Measurements from ENCODE around the gene SCAMP4. TPM values are rescaled to one million over a fixed set of nuclear protein-coding genes. Genes with fewer than 3 reads are reported as not detected.

SCAMP4 gene
- total RNA-seq, 1 experiment from 2014 or later, result 63.3 TPM

DNA sequence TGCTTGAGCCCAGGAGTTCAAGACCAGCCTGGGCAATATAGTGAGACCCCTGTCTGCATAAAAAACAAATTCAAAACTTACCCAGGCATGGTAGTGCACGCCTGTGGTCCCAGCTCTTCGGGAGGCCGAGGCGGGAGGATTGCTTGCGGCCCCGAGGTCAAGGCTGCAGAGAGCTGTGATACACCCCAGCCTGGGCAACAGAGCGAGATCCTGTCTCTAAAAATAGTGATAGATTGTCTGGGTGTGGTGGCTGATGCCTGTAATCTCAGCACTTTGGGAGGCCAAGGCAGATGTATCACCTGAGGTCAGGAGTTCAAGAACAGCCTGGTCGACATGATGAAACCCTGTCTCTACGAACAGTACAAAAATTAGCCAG, 37.9 kb upstream of the SCAMP4 start:
- intact Hi-C loops (cut with micrococcal nuclease), result no loop called here
- POLR2A ChIA-PET, result interaction anchor here (2.0 kb wide), 1 partner anchor 9 kb away, joined by 5 read pairs; no protein-coding TSS in a partner anchor
- CTCF ChIA-PET, result no interaction called here

DNA sequence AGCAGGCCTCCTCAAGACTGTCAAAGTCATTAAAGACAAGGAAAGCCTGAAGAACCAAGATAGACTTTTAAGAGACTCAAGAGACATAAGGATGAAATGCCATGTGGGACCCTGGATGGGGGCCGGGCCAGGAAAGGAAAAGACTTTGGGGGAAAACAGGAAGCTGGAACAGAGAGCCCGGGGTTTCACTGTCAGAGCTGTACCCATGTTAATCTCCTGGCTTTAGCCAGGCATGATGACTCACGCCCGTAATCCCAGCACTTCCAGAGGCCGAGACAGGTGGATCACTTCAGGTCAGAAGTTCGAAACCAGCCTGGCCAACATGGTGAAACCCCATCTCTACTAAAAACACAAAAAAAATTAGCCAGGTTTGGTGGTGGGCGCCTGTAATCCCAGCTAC, 36.2 kb upstream of the SCAMP4 start:
- peaks cover 14 to 30% of the 10 kb centered on the region in 2 experiments for H3K4me1 ChIP-seq (ENCODE audit: control insufficient read depth in 1 of 2, insufficient read depth in 2 of 2, low read length in 2 of 2)
- ChIA-PET CTCF (no interaction called here), RAD21 (ENCODE audit: low non-redundant PET in 1 of 2, low total read pairs in 2 of 2, uncharacterized antibody in 2 of 2, unreplicated experiment in 2 of 2) (no interaction called here), POLR2A (no interaction called here)
- no peak overlapping the region for H2AFZ ChIP-seq (ENCODE audit: low read depth, low read length, poor library complexity, severe bottlenecking)
- H3K79me2 ChIP-seq (ENCODE audit: insufficient read depth, low read length), result peaks cover 28% of the 10 kb centered on the region
- ATAC-seq (no peak), DNase-seq (ENCODE audit: low read depth, low spot score) (no peak)
- H3K9me2 ChIP-seq (ENCODE audit: insufficient read depth), result no peaks in the 10 kb centered on the region
- no peaks in the 10 kb centered on the region for H3K27me3 ChIP-seq (ENCODE audit: insufficient read depth, low read length)
- no peak overlapping the region for H3K4me3 ChIP-seq (replicated peaks in 1 of 2; ENCODE audit: low read depth in 1 of 2, low read length in 2 of 2)
- H3K27ac ChIP-seq (ENCODE audit: low read depth, low read length), result peak overlapping the region; percentile 22; the same call in 1 of the 2 replicates
- TF ChIP-seq EZH2phosphoT487 (IDR thresholded peaks at IDR 0.05; ENCODE audit: borderline replicate concordance), result no peak
- no peak for TF ChIP-seq SRF (IDR thresholded peaks at IDR 0.05; ENCODE audit: low read depth)
- TF ChIP-seq TCF7L2 (IDR thresholded peaks at IDR 0.05; ENCODE audit: borderline replicate concordance, extremely low read depth, insufficient read depth, insufficient read length), result no peak
- intact Hi-C loops (cut with micrococcal nuclease), result no loop called here
- peaks cover 3 to 13% of the 10 kb centered on the region in 2 experiments; a peak in 2 of 4 replicates for H3K36me3 ChIP-seq (ENCODE audit: control insufficient read depth in 1 of 2, insufficient read depth in 2 of 2, low read length in 2 of 2)
- H3K9ac ChIP-seq (ENCODE audit: low read length), result no peak overlapping the region
- H3K9me3 ChIP-seq (ENCODE audit: control insufficient read depth in 1 of 2, insufficient read depth in 1 of 2, low read depth in 1 of 2, low read length in 2 of 2), result no peaks in the 10 kb centered on the region
- H4K20me1 ChIP-seq (ENCODE audit: insufficient read depth), result peaks cover under 1% of the 10 kb centered on the region; the same call in 1 of the 2 replicates
- BruUV-seq (replicated peaks), result no TSS peak
- H3K4me2 ChIP-seq (ENCODE audit: low read length), result peak overlapping the region; percentile 15; the same call in 1 of the 2 replicates

More for the DNA sequence above, 37.9 kb upstream of the SCAMP4 start:
- Histone ChIP-seq H3K27me3 (ENCODE audit: insufficient read depth, low read length) (no peaks in the 10 kb centered on the region), H3K79me2 (ENCODE audit: insufficient read depth, low read length) (peaks cover 15% of the 10 kb centered on the region), H3K27ac (ENCODE audit: low read depth, low read length) (no peak overlapping the region), H3K4me1 (ENCODE audit: control insufficient read depth in 1 of 2, insufficient read depth in 2 of 2, low read length in 2 of 2) (peaks cover 10 to 27% of the 10 kb centered on the region in 2 experiments), H4K20me1 (ENCODE audit: insufficient read depth) (no peaks in the 10 kb centered on the region), H3K4me2 (ENCODE audit: low read length) (no peak overlapping the region), H3K4me3 (replicated peaks in 1 of 2; ENCODE audit: low read depth in 1 of 2, low read length in 2 of 2) (no peak overlapping the region), H2AFZ (ENCODE audit: low read depth, low read length, poor library complexity, severe bottlenecking) (no peak overlapping the region), H3K9me2 (ENCODE audit: insufficient read depth) (no peaks in the 10 kb centered on the region), H3K9me3 (ENCODE audit: control insufficient read depth in 1 of 2, insufficient read depth in 1 of 2, low read depth in 1 of 2, low read length in 2 of 2) (no peaks in the 10 kb centered on the region), H3K36me3 (ENCODE audit: control insufficient read depth in 1 of 2, insufficient read depth in 2 of 2, low read length in 2 of 2) (peaks cover 0 to 7% of the 10 kb centered on the region in 2 experiments; a peak in 1 of 4 replicates), H3K9ac (ENCODE audit: low read length) (no peak overlapping the region)
- DNase-seq (ENCODE audit: low read depth, low spot score) (no peak), ATAC-seq (no peak)
- BruUV-seq (replicated peaks), result no TSS peak
- no peak for TF ChIP-seq TCF7L2 (IDR thresholded peaks at IDR 0.05; ENCODE audit: borderline replicate concordance, extremely low read depth, insufficient read depth, insufficient read length)
- RAD21 ChIA-PET (ENCODE audit: low non-redundant PET in 1 of 2, low total read pairs in 2 of 2, uncharacterized antibody in 2 of 2, unreplicated experiment in 2 of 2), result no interaction called here

Measured in HCT116 (cell line).